HT1080 (cell line): ENCODE results near the gene CLEC5A. TPM values are rescaled to one million over a fixed set of nuclear protein-coding genes. Genes with fewer than 3 reads are reported as not detected.

Experiments used
- total RNA-seq: library from RNA; depleted of rRNA; stranded (reverse); fragments of >200 nt; shearing (Covaris generic); gene quantifications from 2 replicates; pipeline ENCODE4 v1.2.3, GENCODE V29; 2014; rRNA removed

CLEC5A gene
- total RNA-seq, 1 experiment from 2014 or later, result not detected

Other genes starting within 250 kb of the CLEC5A start
- gene DENND11, start 244.8 kb downstream of the CLEC5A start, total RNA-seq, result 12.5 and 15.7 TPM in 2 replicates
- gene WEE2, start 238.6 kb downstream of the CLEC5A start, total RNA-seq, result 0.03 TPM in 2 replicates
- gene SSBP1, start 208.6 kb downstream of the CLEC5A start, total RNA-seq, result 370 and 377 TPM in 2 replicates
- gene TAS2R3, start 182.9 kb downstream of the CLEC5A start, total RNA-seq, result 0.10 TPM in 1 of 2 replicates, not detected in the other
- 0.14 and 0.63 TPM in 2 replicates for gene TAS2R4, start 170.3 kb downstream of the CLEC5A start, total RNA-seq
- gene TAS2R5, start 156.8 kb downstream of the CLEC5A start, total RNA-seq, result 0.30 and 0.98 TPM in 2 replicates
- not detected in 2 replicates for gene PRSS37, start 105.5 kb downstream of the CLEC5A start, total RNA-seq
- gene OR9A4, start 30.6 kb downstream of the CLEC5A start, total RNA-seq, result not detected in 2 replicates
- not detected in 2 replicates for gene TAS2R38, start 26.8 kb upstream of the CLEC5A start, total RNA-seq
- gene MGAM, start 48.9 kb upstream of the CLEC5A start, total RNA-seq, result 0.08 and 1.7 TPM in 2 replicates
- gene MGAM2, start 164.7 kb upstream of the CLEC5A start, total RNA-seq, result 0.03 and 0.05 TPM in 2 replicates